Measurements from ENCODE around the gene C1orf198.

Gene C1orf198

DNA sequence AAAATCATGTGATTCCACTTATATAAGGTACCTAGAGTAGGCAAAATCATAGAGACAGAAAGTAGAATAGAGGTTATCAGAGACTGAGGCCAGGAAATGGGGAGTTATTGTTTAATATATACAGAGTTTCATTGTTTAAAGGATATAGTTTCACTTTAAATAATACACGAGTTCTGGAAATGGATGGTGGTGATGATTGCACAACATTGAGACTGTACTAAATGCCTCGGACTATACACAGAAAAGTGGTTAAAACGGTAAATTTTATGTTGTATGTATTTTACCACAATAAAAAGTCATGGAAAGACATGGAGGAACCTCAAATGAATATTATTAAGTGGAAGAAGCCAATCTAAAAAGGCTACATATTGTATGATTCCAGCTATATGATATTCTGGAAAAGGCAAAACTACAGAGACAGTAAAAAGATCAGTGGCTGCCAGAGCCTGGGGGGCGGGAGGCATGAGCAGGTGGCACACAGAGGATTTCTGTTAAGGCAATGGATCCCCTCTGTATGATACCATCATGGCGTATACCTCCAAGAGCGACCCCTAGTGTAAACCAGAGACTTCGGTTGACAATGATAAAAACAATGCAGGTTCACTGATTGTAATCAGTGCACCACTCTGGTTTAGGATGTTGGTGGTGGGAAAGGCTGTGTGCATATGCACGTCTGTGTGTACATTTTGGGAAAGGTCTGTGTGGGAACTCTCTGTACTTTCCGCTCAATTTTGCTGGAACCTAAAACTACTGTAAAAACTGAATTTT is 7.5 kb downstream of the C1orf198 start:
- no peak for DNase-seq

DNA sequence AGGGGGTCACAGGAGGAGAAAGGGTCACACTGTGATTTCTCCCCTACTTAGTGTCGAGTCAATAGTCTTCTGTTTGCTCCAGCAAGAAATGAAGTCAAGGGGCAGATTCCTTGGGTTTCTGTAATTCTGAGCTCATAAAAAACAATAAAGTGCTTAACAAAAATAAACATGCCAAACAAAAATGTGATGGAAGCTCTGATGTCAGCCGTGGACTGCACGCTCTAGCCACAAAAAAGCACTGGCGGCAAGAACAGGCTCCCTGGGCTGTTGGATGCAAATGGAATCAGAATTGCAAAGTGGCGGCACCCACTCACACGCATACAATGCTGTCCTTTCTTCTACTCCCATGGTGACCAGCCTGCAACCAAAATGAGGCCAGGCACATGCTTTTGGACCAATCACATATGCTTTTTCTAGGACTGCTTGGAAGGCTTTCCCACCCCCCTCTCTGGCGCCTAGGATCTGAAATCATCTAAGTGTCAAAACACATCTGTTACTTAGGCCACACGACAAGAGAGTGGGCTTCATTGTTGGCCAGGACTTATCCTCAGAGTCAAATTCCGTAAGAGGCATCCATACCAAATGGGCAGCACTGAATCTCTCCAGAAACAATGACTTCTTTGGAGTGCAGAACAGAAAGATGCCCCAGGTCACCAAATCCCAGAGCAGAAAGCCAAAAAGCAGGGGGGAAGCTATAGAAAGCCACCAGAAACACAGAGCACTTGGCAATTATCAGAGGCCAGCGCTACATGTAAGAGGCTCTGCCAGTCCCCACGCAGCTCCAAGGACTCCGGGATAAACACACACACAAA is 9.2 kb downstream of the C1orf198 start:
- peak; percentile 55 for DNase-seq

DNA sequence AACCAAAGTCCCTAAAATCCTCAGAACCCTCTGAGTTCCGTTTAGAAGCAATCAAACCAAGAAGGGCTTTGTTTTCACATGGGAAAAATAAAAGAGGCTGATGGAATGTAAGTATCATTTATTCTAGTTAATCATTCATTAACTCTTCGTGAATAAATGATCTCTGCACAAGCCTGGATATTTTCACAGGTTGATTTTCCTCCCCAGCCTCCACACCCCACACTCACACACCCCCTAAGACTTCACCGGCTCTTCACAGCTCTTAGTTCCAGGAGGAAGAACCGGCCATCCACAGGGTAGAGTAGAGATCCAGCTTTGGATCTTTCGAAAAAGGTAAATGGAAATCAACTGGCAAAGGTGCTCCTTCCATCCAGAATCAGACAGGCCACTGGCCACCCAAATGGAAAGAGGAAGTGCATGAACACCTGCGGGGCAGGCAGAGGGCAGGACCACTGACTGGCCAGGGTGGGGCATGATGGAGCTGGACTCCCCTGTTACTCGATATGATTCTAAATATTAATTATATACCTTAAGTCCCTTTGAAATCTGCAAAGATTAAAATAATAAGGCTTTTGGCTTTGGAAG is 10.0 kb downstream of the C1orf198 start:
- DNase-seq, result no peak

DNA sequence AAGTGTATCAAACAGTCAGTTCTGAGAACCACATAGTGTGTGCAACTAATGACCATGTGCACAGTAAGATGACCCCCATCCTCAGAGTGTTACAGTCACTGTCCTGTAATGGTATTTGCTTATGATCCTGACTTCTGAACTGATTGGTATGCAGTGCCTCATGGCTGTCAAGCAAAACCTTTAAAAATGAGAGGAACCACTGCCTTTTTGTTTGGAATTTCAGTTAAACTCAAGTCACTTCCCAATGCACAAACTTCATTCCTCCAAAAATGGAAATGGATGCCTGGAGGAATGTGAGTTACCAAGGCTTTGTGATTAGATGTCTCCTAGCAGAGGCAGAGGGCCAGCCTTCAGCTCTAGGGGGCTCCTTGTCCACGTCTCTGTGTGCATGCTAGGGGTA is 10.5 kb downstream of the C1orf198 start:
- DNase-seq, result peak; percentile 70

DNA sequence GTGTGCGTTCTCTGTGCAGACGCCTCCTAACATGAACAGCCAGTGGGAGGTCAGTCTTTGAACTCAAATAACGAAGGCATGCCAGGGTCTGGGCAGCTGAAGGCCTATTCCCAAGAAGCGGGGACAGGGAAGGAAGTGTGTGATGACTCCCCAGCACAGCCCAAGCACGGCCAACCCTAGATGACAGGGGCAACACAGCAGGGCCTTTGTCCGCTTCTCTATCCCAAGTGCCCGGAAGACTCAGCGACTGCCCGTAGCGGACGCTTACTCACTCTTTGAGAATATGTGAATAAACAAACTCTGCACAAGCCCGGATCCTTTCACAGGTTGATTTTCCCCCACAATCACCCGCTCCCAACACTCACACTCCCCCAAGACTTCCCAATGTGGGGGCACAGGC is 11.2 kb downstream of the C1orf198 start:
- no peak for DNase-seq

DNA sequence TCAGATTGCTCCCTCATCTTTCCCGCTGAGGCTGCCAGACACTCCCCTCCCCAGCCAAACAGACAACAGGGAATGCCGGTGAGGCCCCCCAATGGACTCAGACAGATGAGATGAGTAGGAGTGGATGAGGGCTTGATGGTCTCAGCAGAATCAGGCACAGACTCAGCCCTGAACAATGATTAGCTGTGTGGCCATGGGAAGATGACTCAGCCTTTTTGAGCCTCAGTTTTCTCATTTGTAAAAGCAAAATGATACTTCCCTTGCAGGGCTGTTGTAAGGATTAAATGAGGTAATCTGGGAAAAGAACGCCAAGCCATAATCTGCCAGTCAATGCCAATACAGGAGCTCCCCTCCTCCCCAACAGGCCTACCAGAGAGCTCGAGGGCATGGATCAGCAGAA is 12.4 kb downstream of the C1orf198 start:
- no peak for DNase-seq

DNA sequence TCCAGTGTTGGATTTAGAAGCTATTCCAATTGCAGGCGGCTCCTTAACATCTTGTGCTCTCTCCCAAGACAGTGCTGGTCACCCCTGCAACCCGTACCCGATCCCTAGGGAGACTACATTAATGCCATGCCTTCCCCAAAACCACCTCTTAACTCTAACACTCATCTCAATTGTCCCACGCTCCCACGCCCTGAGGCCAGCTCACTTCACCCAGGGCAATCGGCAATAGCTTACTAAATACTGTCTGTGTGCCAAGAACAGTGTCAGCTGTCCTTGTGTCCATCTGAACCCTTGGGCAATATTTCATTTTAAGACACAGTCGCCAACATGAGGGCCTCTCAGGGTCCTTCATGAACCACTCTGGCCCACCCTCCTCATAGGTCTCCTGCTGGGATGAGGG is 13.9 kb downstream of the C1orf198 start:
- DNase-seq, result no peak

DNA sequence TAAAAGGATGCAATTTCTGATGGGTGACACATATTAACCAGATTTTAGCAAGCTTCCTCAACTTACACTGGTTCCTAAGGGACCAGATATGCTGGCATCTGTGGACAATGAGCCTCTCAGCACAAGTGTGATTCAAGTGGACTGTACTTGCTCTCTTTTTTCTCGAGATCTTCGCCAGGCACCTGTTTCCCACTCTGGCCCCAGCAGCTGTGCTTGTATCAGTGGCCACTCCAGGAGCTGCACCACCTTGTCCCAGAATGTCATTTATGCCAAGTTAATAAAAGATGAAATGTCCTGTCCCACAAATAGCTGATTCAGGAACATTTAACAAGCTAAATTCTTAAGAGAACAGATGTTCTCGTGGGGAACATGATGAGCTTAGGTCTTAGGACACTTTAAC is 14.6 kb downstream of the C1orf198 start:
- DNase-seq, result no peak

DNA sequence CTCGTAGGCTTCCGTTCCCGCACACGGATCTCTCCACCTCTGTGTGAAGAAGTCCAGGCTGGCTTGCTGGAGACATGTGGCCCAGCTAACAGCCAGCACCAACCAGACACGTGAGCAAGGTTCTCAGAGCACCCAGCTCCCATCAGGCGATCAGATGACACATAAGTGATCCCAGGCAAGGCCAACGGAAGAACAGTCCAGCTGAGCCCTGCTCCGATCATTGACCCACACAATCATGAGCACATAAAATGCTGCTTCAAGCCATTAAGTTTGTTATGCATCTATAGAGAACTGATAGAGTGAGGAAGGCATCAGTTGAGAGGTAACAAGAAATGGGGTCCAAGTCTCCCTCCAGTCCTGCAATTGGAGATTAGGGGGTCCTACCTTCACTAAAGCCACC is 15.4 kb downstream of the C1orf198 start:
- DNase-seq, result no peak

DNA sequence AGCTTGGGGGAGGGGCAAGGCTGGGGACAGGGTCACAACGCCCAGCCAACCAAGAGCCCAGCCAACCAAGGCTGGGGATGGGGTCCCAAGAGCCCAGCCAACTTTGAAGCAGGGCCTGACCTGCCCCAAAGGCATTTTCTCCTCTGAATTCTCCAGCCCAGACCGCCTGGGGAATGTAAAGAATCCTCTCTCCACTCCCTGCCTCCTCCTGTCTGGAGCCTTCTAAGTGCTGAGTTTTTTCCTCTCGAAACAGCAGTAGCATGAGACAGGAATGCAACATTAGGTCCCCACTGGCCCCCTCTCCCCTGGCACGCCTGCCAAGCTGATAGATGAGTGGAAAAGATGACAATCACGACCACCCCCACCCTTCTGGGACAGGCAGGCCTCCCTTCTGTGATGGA is 17.0 kb downstream of the C1orf198 start:
- peak; percentile 91 for DNase-seq

DNA sequence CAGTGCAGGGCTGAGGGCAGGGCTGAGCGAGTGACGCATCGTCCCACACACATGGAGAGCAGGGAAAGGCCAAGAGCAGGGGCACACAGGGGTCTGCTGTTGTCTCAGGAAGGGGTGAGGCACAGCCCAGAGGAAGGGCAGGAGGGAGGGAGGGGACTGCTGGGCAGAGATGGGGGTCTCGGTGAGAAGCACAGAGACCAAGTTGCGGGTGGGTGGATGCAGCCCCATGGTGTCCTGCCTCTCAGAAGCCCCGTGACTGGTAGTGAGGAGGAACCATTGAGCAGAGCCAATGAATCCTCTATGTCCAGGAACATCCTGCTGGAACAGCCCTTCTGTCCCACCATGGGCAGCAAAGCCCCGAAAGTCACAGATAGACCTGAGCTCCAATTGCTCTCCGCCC is 17.8 kb downstream of the C1orf198 start:
- no peak for DNase-seq

DNA sequence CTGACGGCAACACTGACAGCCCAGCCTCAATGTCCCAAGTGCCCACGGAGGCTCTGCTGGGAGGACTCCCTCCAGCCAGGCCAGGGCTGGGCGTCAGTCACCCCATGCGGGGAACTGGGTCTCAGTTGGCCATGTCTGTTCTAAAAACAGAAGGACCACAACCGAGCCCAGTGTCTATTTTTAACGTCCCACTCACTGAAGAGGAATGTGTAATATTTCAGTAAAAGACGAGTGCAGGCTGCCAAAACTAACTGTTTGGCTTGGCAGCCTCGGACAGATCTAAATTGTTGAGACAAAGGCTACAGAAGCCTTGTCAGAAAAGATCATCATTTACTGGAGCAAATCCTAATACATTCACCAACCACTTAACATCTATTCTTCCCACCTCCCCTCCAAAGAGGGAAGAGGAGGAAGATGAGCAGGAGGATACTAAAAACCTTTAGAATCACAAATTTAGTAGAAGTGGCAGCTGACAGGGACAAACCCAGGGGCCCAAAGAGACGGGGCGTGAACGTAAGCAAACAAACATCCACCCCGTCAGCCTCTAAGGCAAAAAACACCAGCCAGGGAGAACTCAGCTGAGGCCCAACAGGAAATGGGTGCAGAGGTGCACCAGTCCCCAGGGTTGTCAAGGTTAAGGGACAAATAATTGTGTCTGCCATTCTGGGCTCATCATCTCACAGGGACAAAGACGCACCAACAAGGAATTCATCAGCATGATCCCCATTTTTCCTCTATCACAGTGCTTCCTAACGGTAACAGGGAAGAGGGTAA is 18.7 kb downstream of the C1orf198 start:
- DNase-seq, result peak; percentile 96

DNA sequence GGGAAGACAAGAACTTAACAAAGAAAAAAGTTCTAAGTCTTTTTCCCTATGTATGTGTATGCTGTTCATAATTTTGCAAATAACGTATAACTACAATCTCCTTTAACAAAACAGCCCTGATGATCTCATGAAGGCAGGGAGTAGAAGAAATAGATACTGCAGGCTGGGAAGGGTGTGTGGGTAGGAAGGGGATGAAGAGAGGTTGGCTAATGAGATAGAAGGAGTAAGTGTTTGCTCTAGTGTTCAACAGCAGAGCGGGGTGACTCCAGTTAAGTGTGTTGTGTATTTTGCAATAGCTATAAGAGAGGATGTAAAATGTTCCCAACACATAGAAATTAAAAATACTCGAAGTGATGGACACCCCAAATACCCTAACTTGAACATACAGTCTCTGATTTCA is 20.1 kb downstream of the C1orf198 start:
- no peak for DNase-seq

DNA sequence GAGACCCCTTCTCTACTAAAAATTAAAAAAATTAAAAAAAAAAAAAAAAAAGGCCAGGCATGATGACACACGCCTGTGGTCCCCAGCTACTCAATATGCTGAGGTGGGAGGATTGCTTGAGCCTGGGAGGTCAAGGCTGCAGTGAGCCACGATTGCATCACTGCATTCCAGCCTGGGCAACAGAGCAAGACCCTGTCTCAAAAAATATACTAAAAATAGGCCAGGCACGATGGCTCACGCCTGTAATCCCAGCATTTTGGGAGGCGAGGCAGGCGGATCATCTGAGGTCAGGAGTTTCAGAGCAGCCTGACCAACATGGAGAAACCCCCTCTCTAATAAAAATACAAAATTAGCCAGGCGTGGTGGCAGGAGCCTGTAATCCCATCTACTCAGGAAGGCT is 23.1 kb downstream of the C1orf198 start:
- DNase-seq, result peak; percentile 45

DNA sequence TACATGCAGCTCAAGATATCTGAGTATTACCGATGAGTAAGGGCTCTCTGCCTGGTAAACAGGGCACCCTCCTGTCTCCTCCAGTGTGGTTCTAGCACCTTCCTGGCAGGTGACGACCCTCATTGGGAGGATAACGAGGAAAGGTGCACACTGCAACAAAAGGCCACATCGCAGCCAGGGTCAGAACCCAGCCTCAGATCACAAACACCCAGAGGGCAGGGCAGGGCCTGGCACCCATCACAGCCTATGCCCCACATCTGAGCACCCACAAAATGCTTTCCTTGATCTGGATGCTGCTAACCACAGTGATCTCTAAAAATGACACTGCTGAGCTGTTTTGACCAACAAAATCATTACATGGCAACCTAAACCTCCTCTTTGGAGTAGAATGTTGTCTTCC is 23.8 kb downstream of the C1orf198 start:
- no peak for DNase-seq

DNA sequence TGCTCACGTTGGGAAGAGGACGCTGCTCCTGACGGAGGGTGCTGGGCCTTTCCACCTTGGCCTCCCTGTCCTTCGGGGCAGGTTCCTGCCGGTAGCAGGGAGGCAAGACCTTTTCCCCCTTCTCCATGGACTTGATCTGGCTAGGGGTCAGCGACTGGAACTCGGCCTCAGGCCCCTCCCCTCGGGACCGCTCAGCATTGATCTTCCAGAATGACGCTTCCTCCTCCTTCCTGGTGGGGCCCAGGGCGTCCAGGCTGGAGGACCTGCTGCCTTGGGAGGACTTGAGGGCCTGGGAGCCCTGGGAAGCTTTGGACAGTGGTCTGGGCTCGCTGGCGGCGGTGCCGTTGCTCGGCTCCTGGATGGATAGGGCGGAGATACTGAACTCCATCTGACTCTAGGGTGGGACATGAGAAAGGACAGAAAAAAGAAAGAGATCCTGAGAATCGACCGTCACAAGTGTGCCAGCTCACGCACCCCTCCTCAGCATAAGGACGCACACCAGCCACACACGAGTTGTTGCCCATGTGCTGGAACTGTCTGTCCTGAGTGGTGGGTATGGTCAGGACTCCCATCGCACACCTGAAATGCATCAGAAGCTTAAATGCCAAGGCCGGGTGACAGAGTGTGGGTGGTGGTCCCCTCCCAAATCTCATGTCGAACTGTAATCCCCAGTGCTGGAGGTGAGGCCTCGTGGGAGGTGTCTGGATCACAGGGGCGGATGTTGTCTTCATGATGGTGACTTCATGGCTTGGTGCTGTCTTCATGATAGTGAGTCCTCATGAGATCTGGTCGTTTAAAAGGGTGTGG is 24.6 kb downstream of the C1orf198 start:
- DNase-seq, result no peak

DNA sequence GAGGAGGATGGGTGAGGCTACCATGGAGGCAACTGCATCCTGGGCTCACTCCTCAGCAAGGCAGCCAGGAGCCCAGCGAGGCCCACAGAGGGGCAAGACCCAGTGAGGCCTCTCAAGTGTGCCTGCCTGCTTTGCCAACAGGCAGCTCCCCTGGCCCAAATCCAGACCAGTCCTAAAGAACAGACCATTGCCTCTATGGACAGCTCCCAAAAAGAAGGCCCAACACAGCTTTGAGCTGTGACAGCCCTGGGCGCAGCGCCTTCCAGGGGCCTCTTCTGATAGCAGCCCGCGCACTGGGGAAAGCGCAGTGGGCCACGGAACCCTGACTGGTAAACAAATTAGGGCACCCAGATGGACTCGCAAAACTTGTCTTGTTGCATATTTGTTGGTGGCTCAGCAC is 25.5 kb downstream of the C1orf198 start:
- no peak for DNase-seq

DNA sequence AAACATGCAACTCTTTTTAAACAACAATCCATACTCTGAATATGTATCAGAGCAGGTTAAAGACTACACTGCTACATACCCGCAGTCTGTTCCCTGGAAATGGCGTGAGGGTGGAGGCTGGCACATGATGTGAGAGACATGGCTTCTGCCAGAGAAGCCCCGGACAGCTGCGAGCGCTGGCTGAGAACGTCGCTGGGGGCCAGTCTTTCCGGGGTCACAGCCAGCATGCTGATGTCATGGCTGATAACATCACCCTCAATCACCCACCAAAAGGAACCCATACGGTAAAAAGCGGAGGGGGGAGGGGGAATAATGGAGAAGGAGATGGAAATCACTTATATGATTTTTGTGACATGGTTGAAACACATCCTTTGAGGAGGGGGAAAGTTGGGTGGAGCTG is 29.1 kb downstream of the C1orf198 start:
- no peak for DNase-seq

DNA sequence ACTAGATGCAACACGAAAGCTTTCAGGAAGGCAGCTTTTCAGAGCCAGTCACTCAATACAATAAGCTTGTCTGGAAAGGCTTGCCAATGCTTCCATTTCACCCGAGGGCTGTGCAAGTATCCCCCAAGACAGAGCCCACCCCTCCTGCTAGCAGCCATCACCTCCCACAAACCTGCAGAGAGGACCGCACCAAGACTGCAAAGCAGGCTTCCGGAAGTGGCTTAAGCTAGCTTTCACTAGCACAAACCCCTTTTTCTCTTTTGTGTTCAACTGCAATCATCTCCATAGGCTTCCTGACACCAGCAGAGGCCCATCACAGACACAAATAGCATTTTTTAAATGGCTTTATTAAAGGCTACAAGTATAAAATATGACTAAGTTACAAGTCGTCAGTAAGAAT is 31.5 kb downstream of the C1orf198 start:
- no peak for DNase-seq

DNA sequence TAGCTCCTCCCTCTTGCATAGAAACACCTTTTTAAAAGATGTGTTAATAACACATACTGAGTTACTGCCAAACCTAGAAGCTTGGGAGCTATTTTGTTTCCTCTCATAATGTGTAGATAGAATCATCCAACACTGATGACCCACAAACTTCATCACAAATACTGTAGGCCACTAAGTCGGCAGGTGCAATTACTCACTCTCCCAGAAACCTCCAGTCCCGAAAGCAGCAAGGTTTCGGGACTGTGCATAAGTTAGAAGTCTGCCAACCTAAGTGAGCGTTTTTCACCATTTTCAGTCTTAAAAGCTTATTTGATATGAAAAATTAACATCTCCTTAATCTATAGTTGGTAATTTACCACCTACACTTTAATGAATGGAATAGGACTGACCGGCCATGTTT is 32.0 kb downstream of the C1orf198 start:
- DNase-seq, result no peak

DNA sequence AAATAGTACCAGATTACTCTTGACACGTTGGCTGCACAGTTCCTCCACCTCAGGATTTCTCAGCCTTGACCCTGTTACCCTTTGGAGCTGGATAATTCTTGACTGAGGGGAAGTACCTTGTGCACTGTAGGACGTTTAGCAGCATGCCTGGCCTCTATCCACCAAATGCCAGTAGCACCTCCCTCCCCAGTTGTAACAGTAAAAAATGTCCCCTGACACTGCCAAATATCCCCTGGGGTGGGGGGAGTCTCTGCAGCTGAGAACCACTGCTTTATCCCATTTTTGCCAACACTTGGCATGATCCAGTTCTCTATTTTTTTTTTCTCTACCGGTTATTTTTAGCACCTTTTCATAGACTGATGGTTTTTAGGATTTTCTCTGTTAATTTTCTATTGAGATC is 34.0 kb downstream of the C1orf198 start:
- no peak for DNase-seq

DNA sequence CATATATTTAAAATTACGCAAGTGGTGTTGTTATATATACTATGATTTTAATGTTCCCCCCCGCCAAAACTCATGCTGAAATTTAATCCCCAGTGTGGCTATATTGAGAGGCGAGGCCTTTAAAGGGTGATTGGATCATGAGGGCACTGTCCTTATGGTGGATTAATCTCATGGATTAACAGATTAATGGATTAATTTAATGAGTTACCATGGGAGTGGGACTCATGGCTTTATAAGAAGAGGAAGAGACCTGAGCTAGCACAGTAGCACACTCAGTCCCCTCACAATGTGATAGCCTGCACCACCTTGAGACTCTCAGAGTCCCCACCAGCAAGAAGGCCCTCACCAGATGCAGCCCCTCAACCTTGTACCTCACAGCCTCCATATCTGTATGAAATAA is 34.8 kb downstream of the C1orf198 start:
- DNase-seq, result no peak
